ENCODE data around the gene CHRNE.
"Not testable (repeated sequence)": the region's sequence is repeated elsewhere in the genome, so short reads cannot be mapped to it uniquely, and the experiment has no call there.

Gene CHRNE

DNA sequence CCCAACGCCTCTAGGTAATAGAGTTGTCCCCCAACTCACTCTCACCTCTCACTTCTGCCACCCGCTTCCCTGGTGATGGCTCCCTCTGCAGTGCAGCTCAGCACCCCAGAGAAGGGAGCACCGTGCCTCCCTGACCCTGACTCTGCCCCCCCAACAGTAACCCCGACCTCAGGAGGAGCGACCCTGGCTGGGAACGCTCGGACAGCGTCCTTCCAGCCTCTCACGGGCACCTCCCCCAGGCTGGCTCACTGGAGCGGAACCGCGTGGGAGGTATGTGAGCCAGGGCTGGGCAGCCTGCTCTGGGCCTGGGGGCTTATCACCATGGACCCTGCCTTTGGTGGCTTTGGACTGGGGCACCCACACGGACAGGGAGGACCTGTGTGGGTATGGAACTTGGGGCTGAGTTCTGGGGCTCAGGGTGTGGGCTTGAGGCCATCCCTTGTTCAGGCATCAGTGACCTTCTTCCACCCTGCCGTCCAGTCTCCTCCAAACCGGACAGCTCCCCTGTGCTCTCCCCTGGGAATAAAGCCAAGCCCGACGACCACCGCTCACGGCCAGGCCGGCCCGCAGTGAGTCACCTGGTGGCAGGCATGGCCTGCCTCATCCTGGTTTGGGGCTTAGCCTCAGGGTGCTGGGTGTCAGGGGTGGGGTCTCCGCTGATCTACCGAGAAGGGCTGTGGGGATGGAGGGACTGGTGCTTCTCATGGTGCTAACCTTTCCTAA, 10.2 kb downstream of the CHRNE start:
- in situ Hi-C loops (cut with HindIII; ENCODE audit: low sequenced_read_pairs): no loop called here

- in situ Hi-C loops (cut with HindIII; ENCODE audit: low sequenced_read_pairs): no loop called here
Measured at GRCh38 chr17:4891411-4892410, 11.2 kb downstream of the CHRNE start.

- in situ Hi-C loops (cut with HindIII; ENCODE audit: low sequenced_read_pairs): no loop called here
Measured at GRCh38 chr17:4887581-4887980, 15.3 kb downstream of the CHRNE start.

- in situ Hi-C loops (cut with HindIII; ENCODE audit: low sequenced_read_pairs): no loop called here
Measured at GRCh38 chr17:4886830-4887229, 16.1 kb downstream of the CHRNE start.

DNA sequence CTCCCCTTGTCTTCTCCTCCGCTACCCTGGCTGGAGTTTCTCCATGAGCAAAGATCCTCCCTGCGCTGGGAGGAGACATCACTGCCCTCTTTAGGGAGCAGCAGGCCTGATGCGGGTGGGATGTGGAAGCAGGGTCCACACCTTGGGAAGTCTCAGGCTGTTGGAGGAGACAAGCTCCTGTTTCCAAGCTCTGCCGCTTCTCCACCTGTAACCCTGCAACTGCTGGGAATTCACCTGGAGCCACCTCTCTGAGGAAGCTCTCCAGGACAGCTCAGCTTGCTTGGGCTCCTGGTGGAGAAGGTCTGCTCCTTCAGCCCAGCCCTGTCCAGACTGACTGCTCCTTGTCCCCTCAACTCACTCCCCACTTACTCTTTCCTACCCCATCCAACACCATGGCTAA, 18.4 kb downstream of the CHRNE start:
- in situ Hi-C loops (cut with HindIII; ENCODE audit: low sequenced_read_pairs): no loop called here

- in situ Hi-C loops (cut with HindIII; ENCODE audit: low sequenced_read_pairs): no loop called here
Measured at GRCh38 chr17:4881761-4882555, 20.9 kb downstream of the CHRNE start.

DNA sequence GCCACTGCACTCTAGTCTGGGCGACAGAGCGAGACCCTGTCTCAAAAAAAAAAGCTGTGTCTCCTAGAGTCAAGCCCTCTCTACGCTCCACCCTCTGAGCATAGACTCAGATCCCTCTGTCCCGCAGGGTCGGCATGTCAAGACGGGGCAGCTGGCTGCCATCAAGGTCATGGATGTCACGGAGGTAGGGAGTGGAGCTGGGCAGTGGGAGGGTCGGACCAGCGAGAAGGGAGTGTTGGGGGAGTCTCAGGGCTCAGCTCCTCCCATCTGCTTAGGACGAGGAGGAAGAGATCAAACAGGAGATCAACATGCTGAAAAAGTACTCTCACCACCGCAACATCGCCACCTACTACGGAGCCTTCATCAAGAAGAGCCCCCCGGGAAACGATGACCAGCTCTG, 22.0 kb downstream of the CHRNE start:
- in situ Hi-C loops (cut with HindIII; ENCODE audit: low sequenced_read_pairs): no loop called here

DNA sequence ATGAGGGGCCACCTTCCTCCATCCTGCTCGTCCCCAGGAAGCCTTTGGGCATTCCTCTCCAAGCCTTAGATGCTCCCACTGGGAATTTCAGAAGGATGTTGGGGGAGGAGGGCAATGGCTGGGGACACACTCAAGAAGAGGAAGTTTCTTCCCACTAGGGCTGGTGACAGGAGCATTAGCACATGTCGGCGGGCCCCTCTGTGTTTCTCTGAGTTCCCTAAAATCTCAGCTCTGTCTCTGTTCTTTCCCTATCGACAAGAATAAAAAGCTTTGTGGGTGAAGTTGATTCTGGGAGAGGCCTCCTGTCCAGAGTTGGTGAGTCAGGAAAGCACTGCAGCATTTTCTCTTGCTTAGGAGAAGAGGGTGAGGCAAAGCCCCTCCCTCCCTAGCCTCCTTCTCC, 23.3 kb downstream of the CHRNE start:
- in situ Hi-C loops (cut with HindIII; ENCODE audit: low sequenced_read_pairs): no loop called here

GRCh38 chr17:4877089-4877488, 25.8 kb downstream of the CHRNE start:
- in situ Hi-C loops (cut with HindIII; ENCODE audit: low sequenced_read_pairs): no loop called here

DNA sequence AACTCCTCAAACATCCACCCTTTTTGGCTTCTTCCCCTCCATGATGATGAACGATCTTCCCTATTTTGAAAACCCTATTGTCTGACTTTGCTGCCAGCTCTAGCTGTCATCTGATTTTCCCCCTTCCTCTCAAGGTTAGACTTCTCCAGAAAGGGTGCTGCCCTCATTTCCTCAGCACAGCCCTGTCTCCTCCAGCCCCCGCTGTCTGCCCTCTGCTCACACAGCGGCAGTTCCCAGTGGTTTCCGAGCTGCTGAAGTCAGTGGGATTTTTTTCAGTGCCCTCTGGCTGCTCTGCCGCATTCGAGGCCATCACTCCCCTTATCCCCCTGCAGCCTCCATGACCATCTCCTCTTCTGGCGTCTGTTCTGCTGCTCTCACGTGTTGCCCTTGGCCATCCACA, 30.1 kb downstream of the CHRNE start:
- in situ Hi-C loops (cut with HindIII; ENCODE audit: low sequenced_read_pairs): no loop called here

DNA sequence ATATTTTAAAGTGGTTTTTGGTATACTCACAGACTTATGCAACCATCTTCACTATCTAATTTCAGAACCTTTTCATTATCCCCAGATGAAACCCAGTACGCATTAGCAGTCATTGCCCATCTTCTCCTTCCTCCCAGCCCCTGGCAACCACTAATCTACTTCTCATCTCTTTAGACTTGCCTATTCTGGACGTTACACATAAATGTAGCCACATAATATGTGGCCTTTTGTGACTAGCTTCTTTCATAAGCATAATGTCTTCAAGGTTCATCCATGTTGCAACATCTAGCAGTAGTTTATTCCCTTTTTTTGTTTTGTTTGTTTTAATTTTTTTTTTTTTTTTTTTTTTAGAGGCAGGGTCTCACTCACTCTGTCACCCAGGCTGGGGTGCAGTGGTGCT, 32.0 kb downstream of the CHRNE start:
- in situ Hi-C loops (cut with HindIII; ENCODE audit: low sequenced_read_pairs): no loop called here

DNA sequence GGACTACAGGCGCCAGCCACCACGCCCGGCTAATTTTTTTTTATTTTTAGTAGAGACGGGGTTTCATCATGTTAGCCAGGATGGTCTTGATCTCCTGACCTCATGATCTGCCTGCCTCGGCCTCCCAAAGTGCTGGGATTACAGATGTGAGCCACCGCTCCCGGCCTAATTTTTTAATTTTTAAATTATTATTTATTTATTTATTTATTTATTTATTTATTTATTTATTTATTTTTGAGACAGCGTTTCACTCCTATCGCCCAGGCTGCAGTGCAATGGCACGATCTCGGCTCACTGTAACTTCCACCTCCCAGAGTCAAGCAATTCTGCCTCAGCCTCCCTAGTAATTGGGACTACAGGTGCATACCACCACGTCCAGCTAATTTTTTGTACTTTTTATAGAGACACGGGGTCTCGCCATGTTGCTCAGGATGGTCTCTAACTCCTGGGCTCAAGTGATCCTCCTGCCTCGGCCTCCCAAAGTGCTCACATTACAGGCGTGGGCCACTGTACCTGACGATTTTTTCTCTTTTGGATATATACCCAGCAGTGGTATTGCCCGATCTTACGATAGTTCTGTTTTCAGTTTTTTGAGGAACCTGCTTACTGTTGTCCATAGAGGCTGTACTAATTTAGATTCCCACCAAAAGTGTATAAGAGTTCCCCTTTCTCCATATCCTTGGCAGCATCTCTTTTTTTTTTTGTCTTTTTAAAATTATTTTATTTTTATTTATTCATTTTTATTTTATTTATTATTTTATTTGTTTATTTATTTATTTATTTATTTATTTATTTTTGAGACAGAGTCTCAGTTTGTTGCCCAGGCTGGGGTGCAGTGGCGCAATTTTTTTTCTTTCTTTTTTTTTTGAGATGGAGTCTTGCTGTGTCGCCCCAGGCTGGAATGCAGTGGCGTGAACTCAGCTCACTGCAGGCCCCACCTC, 33.6 kb downstream of the CHRNE start:
- in situ Hi-C loops (cut with HindIII; ENCODE audit: low sequenced_read_pairs): not testable (repeated sequence)

DNA sequence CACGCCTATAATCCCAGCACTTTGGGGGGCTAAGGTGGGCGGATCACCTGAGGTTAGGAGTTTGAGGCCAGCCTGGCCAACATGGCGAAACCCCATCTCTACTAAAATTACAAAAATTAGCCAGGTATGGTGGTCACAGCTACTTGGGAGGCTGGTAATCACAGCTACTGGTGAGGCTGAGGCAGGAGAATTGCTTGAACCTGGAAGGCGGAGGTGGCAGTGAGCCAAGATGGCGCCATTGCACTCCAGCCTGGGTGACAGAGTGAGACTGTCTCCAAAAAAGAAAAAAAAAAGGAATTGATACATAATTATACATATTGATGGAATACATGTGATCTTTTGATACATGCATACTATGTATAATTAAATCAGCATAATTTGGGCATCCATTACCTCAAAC, 35.4 kb downstream of the CHRNE start:
- in situ Hi-C loops (cut with HindIII; ENCODE audit: low sequenced_read_pairs): not testable (repeated sequence)

GRCh38 chr17:4863321-4863720, 39.6 kb downstream of the CHRNE start:
- in situ Hi-C loops (cut with HindIII; ENCODE audit: low sequenced_read_pairs): no loop called here

DNA sequence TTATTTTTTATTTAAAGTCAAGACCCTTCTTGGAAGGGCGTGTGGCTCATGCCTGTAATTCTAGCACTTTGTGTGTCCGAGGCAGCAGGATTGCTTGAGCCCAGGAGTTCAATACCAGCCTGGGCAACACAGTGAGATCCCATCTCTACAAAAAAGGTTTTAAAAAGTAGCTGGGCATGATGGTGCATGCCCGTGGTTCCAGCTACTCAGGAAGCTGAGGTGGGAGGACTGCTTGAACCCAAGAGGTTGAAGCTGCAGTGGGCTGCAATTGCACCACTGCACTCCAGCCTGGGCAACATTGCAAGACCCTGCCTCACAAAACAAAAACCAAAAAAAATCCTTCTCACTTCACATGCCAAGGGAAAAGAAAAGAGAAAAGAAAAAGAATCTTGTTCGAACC, 40.2 kb downstream of the CHRNE start:
- in situ Hi-C loops (cut with HindIII; ENCODE audit: low sequenced_read_pairs): no loop called here

GRCh38 chr17:4861052-4861451, 41.8 kb downstream of the CHRNE start:
- in situ Hi-C loops (cut with HindIII; ENCODE audit: low sequenced_read_pairs): no loop called here

DNA sequence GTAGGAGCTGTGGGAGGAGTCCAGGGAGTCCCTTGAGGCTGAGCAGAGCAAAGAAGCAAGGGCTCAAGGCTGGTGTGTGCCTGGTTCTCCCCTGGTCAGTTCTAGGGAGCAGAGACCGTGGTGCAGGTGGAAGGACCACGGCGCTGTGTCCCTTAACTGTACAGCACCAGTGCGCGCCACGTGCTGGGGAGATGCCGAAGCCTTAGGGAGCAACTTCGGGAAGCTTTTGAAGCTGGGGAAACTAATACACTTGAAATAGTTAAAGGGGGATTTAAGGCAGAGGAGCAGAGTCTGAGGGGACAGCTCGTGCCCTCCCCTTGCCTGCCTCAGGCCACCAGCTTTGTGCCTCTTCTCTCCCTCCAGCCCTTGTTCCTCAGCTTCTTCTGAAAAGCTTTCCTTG, 42.2 kb downstream of the CHRNE start:
- in situ Hi-C loops (cut with HindIII; ENCODE audit: low sequenced_read_pairs): no loop called here

DNA sequence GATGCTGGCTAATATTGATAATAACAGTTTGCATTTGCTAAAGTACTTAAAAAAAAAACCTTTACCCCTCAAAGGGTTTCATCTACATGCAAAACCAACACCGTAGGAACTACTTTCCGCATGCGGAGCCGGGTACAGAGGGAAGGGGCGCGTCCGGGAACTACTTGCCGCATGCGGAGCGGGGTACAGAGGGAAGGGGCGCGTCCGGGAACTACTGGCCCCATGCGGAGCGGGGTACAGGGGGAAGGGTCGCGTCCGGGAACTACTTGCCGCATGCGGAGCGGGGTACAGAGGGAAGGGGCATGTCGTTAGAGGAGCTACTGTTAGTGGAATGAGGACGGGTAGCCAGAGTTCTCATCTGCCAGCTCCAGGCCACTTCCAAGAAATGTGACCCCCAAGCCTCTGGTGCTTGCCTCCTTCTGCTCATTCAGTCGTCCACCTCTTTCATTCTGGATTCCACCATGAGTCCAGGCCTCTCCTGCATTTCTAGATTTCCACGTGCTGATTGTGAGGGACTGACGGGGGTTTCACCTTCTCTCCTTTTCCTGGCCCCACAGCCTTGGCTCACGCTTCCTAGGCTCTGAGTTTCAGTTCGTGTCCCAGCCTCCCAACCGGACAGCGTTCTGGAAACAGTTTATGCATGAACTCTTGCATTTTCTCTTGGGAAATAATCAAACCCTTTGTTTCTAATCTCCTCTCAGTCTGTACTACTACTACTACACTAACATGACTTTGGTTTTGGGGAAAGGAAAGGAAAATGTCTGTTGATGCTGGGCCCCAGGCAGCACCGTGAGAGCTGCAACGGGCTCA, 42.9 kb downstream of the CHRNE start:
- in situ Hi-C loops (cut with HindIII; ENCODE audit: low sequenced_read_pairs): no loop called here

GRCh38 chr17:4858882-4859260, 44.0 kb downstream of the CHRNE start:
- in situ Hi-C loops (cut with HindIII; ENCODE audit: low sequenced_read_pairs): no loop called here

Data from endothelial cell of hepatic sinusoid (primary cell).